Cardiac muscle cell (in vitro differentiated cells and primary cell): ENCODE measurements around the gene BOLL. TPM values are rescaled to one million over a fixed set of nuclear protein-coding genes. Genes with fewer than 3 reads are reported as not detected.
A peak's percentile ranks its signal among the peaks of the same experiment; 100 is the strongest.

Source experiments
- DNase-seq, 2 donors: peaks; one replicate each; pipeline versions ENCODE4 v3.0.0 to v3.0.0-alpha.2; 2010 to 2017; ENCODE audit warnings: low read depth in 1 of 2, low spot score in 1 of 2
- H3K27ac ChIP-seq: fragments of 200-600 bp; sonication (generic); 2 replicates; pipeline ENCODE4 v1.5.1; 2016
- H3K27me3 ChIP-seq: fragments of 200-600 bp; sonication (generic); 2 replicates; pipeline ENCODE4 v1.6.0; 2016; ENCODE audit warnings: control low read depth
- H3K36me3 ChIP-seq: fragments of 200-600 bp; sonication (generic); 2 replicates; pipeline ENCODE4 v1.5.1; 2016; ENCODE audit warnings: control low read depth
- H3K4me1 ChIP-seq: fragments of 200-600 bp; sonication (generic); 2 replicates; pipeline ENCODE4 v1.8.1; 2017; ENCODE audit warnings: low read depth, mild to moderate bottlenecking, mixed run types
- H3K4me3 ChIP-seq: fragments of 200-600 bp; sonication (generic); 2 replicates; pipeline ENCODE4 v1.5.1; 2016; ENCODE audit warnings: mild to moderate bottlenecking
- H3K9me3 ChIP-seq: fragments of 200-600 bp; sonication (generic); 2 replicates; pipeline ENCODE4 v1.5.1; 2017; ENCODE audit warnings: low read depth, mild to moderate bottlenecking, control low read depth
- CTCF ChIP-seq: IDR thresholded peaks from 2 replicates; pipeline ENCODE4 v1.5.1; 2012; ENCODE audit warnings: low read depth, mild to moderate bottlenecking, low read length
- polyA plus RNA-seq: library from polyadenylated mRNA; unstranded; fragments of >200 nt; fragmentation: Nextera tagmentation; extraction: Ambion mirVana; gene quantifications from 2 replicates; pipeline ENCODE4 v1.2.1, GENCODE V29; 2016
- total RNA-seq: library from RNA; depleted of rRNA; stranded (reverse); fragments of >200 nt; gene quantifications from 2 replicates; pipeline ENCODE4 v1.2.3, GENCODE V29; 2016

The BOLL gene
- total and polyA plus RNA-seq, 2 experiments from 2014 or later: 0.21 TPM; not detected in 1

GRCh38 chr2:197803033-197803444 is 17.9 kb upstream of the BOLL start:
- H3K4me1 ChIP-seq: peaks cover 35% of the 10 kb centered on the region
- TF ChIP-seq CTCF: peak; percentile 86
- H3K9me3 ChIP-seq: no peaks in the 10 kb centered on the region
- peaks cover 33% of the 10 kb centered on the region for H3K27me3 ChIP-seq
- no peaks in the 10 kb centered on the region for H3K36me3 ChIP-seq
- peak; percentile 78 to 80 for DNase-seq
- H3K4me3 ChIP-seq: no peak overlapping the region
- H3K27ac ChIP-seq: peak overlapping the region; percentile 42

- no peak overlapping the region for H3K4me3 ChIP-seq
- H3K4me1 ChIP-seq: peaks cover 35% of the 10 kb centered on the region
- no peak for TF ChIP-seq CTCF
- no peak overlapping the region for H3K27ac ChIP-seq
- no peaks in the 10 kb centered on the region for H3K9me3 ChIP-seq
- no peak for DNase-seq
- no peaks in the 10 kb centered on the region for H3K36me3 ChIP-seq
- H3K27me3 ChIP-seq: peaks cover 13% of the 10 kb centered on the region
Observed at GRCh38 chr2:197801033-197801432, 15.9 kb upstream of the BOLL start.

- no peaks in the 10 kb centered on the region for H3K36me3 ChIP-seq
- H3K27me3 ChIP-seq: peaks cover 4% of the 10 kb centered on the region
- TF ChIP-seq CTCF: no peak
- DNase-seq: no peak
- peaks cover 35% of the 10 kb centered on the region for H3K4me1 ChIP-seq
- H3K27ac ChIP-seq: no peak overlapping the region
- H3K9me3 ChIP-seq: no peaks in the 10 kb centered on the region
- no peak overlapping the region for H3K4me3 ChIP-seq
Observed at GRCh38 chr2:197800091-197800490, 15.0 kb upstream of the BOLL start.

GRCh38 chr2:197799068-197799467 is 13.9 kb upstream of the BOLL start:
- no peak for TF ChIP-seq CTCF
- Histone ChIP-seq H3K9me3 (no peaks in the 10 kb centered on the region), H3K27me3 (no peaks in the 10 kb centered on the region), H3K4me1 (peaks cover 35% of the 10 kb centered on the region), H3K4me3 (no peak overlapping the region), H3K27ac (no peak overlapping the region), H3K36me3 (no peaks in the 10 kb centered on the region)
- DNase-seq: peak in 1 of 2 donors; percentile 27

- Histone ChIP-seq H3K27me3 (peaks cover 5% of the 10 kb centered on the region), H3K9me3 (no peaks in the 10 kb centered on the region), H3K27ac (no peak overlapping the region), H3K36me3 (no peaks in the 10 kb centered on the region), H3K4me1 (peaks cover 30% of the 10 kb centered on the region), H3K4me3 (no peak overlapping the region)
- DNase-seq: no peak
- no peak for TF ChIP-seq CTCF
Observed at GRCh38 chr2:197798187-197798586, 13.1 kb upstream of the BOLL start.

GRCh38 chr2:197795277-197795676 is 10.2 kb upstream of the BOLL start:
- no peak overlapping the region for H3K27ac ChIP-seq
- no peak for DNase-seq
- H3K9me3 ChIP-seq: no peaks in the 10 kb centered on the region
- peaks cover 7% of the 10 kb centered on the region for H3K27me3 ChIP-seq
- H3K4me1 ChIP-seq: peaks cover 4% of the 10 kb centered on the region
- H3K36me3 ChIP-seq: no peaks in the 10 kb centered on the region
- no peak overlapping the region for H3K4me3 ChIP-seq
- no peak for TF ChIP-seq CTCF
